ENCODE data around the gene VWF. TPM values are rescaled to one million over a fixed set of nuclear protein-coding genes. Genes with fewer than 3 reads are reported as not detected.

VWF gene
- total and polyA plus RNA-seq, 10 of the 15 experiments (the other 5 are each of a cell fraction or from before 2014, with no cell fraction given): 0.08 to 0.23 TPM; not detected in 8

GRCh38 chr12:5972387-5972786 is 152.1 kb downstream of the VWF start (continued):
- TF ChIP-seq, protein P1, sequence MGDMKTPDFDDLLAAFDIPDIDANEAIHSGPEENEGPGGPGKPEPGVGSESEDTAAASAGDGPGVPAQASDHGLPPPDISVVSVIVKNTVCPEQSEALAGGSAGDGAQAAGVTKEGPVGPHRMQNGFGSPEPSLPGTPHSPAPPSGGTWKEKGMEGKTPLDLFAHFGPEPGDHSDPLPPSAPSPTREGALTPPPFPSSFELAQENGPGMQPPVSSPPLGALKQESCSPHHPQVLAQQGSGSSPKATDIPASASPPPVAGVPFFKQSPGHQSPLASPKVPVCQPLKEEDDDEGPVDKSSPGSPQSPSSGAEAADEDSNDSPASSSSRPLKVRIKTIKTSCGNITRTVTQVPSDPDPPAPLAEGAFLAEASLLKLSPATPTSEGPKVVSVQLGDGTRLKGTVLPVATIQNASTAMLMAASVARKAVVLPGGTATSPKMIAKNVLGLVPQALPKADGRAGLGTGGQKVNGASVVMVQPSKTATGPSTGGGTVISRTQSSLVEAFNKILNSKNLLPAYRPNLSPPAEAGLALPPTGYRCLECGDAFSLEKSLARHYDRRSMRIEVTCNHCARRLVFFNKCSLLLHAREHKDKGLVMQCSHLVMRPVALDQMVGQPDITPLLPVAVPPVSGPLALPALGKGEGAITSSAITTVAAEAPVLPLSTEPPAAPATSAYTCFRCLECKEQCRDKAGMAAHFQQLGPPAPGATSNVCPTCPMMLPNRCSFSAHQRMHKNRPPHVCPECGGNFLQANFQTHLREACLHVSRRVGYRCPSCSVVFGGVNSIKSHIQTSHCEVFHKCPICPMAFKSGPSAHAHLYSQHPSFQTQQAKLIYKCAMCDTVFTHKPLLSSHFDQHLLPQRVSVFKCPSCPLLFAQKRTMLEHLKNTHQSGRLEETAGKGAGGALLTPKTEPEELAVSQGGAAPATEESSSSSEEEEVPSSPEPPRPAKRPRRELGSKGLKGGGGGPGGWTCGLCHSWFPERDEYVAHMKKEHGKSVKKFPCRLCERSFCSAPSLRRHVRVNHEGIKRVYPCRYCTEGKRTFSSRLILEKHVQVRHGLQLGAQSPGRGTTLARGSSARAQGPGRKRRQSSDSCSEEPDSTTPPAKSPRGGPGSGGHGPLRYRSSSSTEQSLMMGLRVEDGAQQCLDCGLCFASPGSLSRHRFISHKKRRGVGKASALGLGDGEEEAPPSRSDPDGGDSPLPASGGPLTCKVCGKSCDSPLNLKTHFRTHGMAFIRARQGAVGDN (IDR thresholded peaks at IDR 0.05): no peak
- no peak for TF ChIP-seq EZH2 (IDR thresholded peaks at IDR 0.05; ENCODE audit: borderline replicate concordance, control insufficient read depth, low read depth, low read length)
- TF ChIP-seq SRF (IDR thresholded peaks at IDR 0.05; ENCODE audit: low read depth in 2 of 2, low read length in 2 of 2): no peak
- TF ChIP-seq E2F8 (IDR thresholded peaks at IDR 0.05; ENCODE audit: low read depth, partially characterized antibody): no peak
- TF ChIP-seq RBBP5 (conservative IDR thresholded peaks at IDR 0.05): no peak
- no peak for TF ChIP-seq NRF1 (conservative IDR thresholded peaks at IDR 0.05; ENCODE audit: low read depth, low read length)
- no peak for TF ChIP-seq NR2F1 (conservative IDR thresholded peaks at IDR 0.05)
- no peak for TF ChIP-seq KDM1A (IDR thresholded peaks at IDR 0.05; ENCODE audit: borderline replicate concordance)
- no peak for TF ChIP-seq NFYB (IDR thresholded peaks at IDR 0.05; ENCODE audit: insufficient read depth, low read depth, low read length)
